ENCODE measurements around the gene LRPAP1.
A peak's percentile ranks its signal among the peaks of the same experiment; 100 is the strongest.

The LRPAP1 gene

DNA sequence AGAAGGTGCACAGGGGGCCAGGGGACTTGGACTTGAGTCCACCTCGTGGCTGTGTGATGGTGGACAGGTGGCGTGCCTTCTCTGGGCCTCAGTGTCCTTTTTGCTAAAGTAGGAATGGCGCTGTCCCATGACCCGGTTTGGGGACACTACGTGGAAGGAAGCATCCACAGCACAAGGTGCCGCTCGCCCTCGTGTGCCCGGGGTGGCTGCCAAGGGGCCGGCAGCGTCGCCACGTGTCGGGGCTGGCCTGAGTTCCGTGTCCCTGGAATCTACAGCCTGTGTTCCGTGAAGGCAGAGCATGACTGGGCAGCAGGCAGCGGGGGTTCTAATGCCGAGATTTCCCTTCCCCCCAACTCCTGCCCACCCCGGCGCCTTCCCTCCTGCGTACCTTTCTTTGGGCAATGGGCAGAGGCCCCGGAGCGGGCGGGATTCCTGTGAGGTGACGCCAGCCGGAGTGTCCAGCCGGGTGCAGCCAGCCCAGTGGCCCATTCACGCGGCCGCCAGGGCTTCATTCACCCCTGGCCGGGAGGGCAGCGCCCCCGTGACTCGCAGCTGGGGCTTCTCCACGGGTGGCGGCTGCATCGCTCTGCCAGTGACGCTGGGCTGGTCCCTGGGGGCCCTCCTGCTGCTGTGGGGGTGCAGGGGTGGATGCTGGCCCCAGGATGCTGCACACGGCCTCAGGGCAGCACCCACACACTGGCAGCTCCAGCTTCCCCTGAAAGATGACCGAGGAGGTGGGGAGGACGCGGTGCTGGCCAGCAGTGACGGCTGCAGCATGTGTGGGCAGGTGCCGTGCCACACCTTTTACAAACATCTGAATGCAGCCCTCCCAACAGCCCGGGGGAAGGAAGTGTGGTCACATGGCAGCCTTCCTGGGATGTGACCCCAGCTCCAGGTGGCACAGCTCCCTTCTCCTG is 47.9 kb downstream of the LRPAP1 start:
- peak; percentile 39 for DNase-seq

DNA sequence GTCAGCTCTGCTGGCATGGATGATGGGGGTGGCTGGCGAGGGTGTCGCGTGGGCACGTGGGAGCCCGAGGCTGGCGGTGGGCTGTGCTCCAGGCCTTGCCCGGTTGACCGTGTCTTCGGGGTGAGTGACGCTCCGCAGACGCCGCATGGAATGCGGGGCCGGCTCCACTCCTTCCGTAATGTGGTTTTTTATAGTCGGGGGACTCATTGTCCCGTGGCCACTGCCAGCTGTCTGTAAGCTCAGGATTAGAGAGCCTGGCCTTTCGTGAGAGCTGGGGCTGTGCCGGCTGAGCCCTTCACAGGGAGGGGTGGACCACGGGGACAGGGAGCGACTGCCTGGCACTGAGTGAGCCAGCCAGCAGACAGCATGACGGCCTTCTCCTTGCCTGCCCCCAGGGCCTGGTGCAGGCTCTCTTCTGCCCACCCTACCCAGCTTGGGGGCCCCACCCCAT is 48.7 kb downstream of the LRPAP1 start:
- no peak for DNase-seq

GRCh38 chr4:3482707-3483106 is 49.5 kb downstream of the LRPAP1 start:
- no peak for DNase-seq

DNA sequence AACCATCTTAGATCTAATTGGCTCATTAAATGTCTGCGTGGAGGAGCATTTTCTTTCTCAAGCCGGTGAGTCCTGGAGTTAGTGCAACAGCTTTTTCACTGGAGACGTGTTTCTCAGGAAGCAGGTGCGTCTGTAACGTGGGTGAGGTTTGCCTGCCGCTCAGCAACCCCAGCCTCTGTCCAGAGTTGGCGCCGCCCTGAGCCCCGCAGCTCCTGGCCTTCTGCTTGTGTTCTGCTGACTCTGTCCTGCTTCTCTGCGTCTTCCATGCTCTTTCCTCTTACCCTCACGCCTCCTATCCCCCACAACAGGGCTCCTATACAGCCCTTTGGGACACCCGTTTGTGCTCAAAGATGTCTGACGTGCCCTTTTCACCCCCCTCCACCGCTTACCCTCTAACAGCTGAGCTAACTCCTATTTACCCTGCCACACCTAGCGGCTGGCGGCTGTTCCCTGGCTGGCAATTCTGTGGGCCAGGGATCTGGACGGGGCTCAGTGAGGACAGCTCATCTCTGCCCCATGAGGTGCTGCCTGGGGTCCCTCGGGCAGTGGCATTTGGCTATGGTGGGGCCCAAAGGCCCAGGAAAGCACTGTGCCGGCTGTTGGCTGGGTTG is 50.3 kb downstream of the LRPAP1 start:
- no peak for DNase-seq

GRCh38 chr4:3481113-3481531 is 51.1 kb downstream of the LRPAP1 start:
- no peak for DNase-seq

DNA sequence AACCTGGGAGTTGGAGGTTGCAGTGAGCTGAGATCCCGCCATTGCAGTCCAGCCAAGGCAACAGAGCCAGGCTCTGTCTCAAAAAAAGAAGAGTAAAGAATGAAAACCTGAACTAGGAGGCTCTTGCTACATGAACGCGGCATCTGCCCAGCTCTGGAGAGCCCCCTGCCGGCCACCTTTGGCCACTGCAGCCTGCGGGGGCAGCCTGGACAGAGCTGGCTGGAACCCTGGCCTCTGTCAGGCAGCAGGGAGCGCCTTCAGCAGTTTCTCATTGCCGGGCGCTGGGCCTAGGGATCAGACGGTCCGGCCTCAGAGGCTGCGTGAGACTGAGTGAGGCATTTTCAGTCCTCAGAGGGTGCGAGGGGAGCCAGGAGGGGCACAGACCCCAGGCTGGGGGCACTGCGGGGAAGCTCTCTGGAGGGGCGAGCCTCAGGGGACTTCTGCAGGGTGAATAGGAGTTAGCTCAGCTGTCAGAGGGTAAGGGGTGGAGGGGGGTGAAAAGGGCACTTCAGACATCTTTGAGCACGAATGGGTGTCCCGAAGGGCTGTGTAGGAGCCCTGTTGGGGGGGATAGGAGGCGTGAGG is 51.6 kb downstream of the LRPAP1 start:
- peak; percentile 32 for DNase-seq

GRCh38 chr4:3479358-3480101 is 52.7 kb downstream of the LRPAP1 start:
- DNase-seq = no peak

GRCh38 chr4:3478446-3479357 is 53.5 kb downstream of the LRPAP1 start:
- no peak for DNase-seq

DNA sequence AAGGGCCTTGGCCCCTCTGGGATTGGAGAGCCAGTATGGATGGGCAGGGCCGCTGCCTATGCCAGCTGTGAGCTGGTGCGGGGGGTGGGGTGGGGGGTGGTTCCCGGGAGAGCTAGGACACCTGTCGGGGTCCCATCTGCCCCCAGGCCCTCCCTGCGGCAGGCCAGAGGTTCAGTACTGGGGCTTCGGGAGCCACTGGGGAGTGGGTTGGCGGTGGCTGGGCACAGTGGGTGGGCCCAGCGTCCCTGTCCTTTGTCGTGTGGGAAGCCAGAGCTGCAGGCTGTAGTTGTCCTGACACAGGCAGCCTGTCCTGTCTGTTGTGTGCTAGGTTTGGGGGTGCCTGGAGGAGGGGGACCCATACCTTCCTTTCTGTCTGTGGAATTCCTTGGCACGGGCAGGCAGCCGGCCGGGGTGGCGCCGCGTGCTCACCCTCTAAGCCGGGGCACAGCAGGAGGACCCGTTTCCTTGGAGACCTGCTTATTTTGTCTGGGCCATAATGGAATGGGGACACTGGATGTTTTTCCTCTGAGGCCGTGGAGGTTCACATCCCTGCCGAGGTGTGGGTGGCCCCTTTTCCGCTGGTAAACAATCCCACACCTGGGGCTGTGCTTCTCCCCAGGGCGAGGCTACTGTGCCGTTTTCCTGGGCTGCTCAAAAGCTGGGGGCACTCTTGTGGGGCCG is 54.3 kb downstream of the LRPAP1 start:
- DNase-seq = no peak

- DNase-seq = no peak
Observed at GRCh38 chr4:3476936-3477749, 55.1 kb downstream of the LRPAP1 start.

GRCh38 chr4:3476341-3476747 is 55.9 kb downstream of the LRPAP1 start:
- no peak for DNase-seq

DNA sequence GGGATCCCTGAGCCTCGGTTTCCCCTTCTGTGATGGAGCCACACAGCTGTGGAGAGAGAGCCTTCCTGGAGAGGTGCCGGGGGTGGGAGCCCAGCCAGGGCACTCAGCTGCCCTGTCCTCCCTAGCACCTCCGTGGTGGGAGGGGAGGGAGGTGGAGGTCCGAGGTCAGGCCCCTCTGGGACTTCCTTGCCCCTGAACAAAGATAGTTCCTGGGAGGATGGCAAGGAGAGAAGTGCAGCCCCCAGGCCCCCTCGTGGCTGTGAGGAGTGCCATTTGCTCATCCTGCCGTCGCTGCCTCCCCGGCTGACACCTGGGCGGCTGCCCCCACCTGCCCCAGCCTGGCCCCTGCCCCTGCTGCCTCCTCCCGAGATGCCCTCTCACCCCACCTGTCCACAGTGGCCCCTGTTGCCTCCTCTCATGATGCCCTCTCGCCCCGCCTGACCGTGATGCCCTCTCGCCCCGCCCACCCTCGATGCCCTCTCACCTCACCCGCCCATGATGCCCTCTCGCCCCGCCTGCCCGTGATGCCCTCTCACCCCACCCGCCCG is 56.4 kb downstream of the LRPAP1 start:
- DNase-seq = no peak

- no peak for DNase-seq
Observed at GRCh38 chr4:3475041-3475712, 57.0 kb downstream of the LRPAP1 start.

DNA sequence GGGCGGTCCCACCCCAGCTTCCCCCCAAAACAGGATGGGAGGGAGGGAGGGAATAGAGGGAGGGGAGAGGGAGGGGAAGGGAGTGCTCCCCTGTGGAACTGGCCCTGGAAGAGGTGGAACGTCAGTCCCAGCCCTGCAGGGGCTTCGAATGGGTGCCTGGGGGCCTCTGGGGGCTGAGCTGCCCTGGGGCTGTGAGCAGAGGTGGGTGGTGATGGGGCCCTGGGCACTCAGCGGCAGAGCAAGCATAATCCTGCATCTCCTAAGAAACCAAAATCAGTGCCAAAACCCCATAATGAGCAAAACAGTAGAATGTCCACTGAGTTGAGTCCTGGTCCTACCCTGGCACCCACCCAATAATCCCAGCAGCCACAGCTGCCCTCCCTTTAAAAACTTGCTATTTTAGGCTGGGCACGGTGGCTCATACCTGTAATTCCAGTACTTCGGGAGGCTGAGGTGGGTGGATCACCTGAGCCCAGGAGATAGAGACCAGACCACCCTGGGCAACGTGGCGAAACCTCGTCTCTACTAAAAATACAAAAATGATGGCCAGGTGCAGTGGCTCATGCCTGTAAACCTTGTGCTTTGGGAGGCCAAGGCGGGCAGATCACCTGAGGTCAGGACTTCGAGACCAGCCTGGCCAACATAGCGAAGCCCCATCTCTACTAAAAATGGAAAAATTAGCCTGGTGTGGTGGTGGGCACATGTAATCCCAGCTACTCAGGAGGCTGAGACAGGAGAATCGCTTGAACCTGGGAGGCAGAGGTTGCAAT is 58.0 kb downstream of the LRPAP1 start:
- DNase-seq = no peak

- DNase-seq = no peak
Observed at GRCh38 chr4:3473181-3473950, 58.9 kb downstream of the LRPAP1 start.

DNA sequence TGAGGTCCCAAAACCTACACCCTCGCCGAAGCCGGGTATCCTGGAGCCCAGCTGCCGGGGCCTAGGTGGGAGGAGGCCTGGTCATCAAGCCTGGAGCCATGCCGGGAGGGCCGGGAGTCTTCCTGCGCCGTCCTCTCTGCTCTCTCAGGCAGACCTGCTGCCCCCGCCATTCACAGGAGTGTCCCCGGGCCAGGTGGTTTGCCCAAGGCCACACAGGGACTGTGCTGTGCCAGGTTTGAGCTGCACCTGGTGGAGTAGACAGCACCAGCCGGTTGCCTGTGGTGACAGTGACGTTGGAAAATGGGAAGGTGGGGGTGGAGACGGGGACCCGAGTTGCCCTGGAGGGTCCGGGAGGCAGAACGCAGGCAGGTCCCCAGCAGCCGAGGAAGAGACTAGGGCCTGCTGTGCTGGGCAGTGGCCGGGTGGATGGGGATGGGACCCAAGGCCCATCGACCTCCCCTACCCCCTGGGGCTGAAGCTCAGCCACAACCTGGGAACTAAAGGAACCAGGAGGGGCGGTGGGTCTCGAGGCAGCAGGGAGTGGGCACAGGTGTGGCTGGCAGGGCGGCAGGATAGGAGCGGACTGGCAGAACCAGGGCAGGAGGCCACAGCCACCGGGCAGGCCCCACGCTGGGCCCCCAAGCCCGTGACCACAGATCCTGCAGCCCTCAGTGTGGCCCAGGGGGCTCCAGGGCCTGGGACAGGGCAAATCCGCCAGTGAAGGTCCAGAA is 59.6 kb downstream of the LRPAP1 start:
- DNase-seq = no peak

GRCh38 chr4:3471886-3472285 is 60.3 kb downstream of the LRPAP1 start:
- no peak for DNase-seq

All from NCI-H2029 (cell line).